ENCODE data around the gene RABGAP1L.
"Not testable (repeated sequence)": the region's sequence is repeated elsewhere in the genome, so short reads cannot be mapped to it uniquely, and the experiment has no call there.

The RABGAP1L gene

DNA sequence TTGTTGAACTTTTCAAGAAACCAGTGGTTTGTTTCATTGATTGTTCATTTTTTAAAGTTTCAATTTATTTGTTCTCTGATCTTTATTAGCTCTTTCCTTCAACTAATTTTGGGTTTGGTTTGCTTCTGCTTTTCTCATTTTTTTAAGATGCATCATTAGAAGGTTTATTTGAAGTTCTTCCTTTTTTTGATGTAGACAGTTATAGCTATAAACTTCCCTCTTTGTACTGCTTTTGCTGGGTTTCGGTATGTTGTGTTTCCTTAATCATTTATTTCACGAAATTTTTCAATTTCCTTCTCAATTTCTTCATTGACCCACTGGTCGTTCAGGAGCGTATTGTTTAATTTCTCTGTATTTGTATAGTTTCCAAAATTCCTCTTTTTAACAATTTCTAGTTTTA is 155.1 kb downstream of the RABGAP1L start:
- no peak for DNase-seq

DNA sequence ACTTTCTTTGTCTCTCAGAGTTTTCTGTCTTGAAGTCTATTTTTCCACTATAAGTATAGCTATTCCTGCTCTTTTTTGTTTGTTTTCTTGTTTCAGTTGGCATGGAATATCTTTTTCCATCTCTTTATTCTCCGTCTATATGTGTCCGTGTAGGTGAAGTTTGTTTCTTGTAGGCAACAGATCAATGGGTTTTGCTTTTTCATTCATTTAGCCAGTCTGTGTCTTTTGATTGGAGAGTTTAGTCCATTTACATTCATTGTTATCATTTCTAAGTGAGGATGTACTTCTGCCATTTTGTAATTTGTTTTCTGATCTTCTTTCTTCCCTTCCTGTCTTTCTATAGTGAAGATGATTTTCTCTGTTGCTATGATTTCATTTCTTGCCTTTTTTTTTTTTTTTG is 155.9 kb downstream of the RABGAP1L start:
- DNase-seq = no peak

DNA sequence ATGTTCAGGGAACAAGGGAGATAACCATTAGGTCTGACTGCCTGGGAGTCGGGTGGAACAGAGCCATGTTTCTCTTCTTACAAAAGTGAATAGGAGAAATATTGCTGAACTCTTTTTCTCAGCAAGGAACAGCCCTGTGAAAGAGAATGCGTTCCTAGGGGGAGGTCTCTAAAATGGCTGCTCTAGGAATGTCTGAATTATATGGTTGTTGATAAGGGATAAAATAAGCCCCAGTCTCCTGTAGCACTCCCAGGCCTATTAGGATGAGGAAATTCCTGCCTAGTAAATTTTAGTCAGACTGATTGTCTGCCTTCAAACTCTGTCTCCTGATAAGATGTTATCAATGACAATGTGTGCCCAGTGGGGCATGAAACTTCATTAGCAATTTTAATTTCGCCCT is 161.6 kb downstream of the RABGAP1L start:
- not testable (repeated sequence) for DNase-seq

DNA sequence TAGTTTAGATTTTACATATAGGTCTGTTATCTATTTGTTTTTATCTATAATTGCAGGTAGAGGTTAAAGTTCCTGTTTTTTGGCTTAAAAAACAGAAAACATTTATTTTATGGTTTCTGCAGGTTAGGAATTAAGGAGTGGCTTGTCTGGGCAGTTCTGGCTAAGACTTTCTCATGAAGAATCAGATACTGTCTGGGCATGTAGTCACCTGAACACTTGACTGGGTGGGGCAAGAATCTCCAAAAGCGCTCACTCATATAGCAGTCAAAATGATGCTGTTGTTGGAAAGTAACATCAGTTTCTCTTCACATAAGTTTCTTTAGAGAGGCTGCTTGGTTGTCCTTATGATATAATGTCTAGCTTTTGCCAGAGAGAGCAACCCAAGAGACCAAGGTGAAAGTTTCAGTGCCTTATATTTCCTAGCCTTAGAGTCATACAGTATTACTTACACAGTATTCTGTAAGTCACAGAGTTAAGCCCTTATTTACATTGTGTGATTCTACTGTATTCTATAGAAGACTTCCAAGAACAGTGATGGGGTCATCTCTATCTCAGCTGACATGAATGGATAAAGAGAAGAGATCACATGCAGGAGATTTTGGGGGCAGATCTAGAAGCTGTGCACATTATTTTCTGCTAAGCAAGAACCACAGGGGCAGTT is 163.0 kb downstream of the RABGAP1L start:
- no peak for DNase-seq

DNA sequence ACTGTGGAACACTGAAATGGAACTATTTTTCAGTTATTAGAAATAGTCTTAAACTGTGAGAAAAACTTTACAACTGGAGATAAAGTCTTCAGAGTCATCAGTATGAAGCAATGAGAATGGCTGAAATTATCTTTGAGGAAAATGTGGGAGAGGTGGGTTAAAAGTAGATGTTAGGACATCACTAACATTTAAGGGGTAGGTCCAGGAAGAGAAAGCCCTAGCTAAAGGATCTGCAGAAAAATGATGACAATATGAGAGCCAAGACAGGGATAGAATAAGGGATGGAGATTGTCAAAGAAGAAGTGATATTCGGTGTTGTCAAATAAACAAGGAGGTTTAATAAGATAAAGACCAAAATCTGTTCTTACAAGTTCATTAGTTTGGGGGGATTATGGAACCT is 165.2 kb downstream of the RABGAP1L start:
- no peak for DNase-seq

DNA sequence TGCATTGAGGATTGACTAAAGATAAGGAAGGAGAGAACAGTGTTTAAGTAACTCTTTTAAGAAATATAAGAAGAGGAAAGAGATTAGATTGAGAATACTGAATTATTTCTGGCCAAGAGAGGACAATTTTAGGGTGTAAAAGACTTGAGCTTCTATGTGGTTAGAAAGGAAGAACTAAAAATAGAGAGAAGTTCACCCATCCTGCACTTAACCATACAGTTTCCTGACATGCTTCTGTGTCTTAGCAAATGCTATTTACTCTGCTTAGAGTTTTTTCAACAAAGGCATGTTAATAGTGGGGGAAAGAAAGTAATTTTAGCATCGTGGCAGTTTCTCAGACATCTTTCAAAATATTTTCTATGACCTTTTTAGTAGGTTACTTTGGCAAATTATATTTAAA is 165.6 kb downstream of the RABGAP1L start:
- no peak for DNase-seq

DNA sequence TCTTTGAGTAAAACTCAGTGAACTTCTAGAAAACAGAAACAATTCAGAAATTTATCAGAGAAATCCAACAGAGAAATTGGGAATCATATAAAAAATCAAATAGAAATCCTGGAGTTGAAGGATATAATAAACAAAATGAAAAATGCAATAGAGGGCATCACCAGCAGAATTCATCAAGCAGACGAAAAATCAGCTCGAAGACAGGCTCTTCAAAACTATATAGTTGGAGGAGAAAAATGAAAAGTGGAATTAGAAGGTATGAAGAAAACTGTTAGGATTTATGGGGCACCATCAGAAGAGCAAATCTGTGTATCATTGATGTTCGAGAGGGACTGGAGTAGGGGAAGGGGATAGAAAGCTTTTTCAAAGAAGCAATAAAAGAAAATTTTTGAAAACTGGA is 167.0 kb downstream of the RABGAP1L start:
- no peak for DNase-seq

DNA sequence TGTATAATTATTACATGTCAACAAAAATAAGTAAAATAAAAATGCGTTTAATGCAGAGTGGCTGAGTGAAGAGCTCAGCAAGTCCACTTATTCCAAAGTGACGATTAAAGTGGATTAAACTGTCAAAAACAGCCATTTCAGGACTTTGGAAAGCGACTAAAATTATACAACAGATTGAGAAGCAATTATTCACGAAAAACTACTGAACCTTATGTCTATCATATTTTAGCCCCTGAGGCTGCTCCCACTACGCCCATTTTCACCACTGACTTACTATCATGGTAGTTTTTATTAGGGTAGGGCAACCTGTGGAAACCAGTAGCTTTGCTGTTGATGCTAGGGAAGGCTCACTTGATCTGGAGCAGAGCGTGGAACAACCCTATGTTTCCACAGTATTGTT is 174.1 kb downstream of the RABGAP1L start:
- DNase-seq = no peak

DNA sequence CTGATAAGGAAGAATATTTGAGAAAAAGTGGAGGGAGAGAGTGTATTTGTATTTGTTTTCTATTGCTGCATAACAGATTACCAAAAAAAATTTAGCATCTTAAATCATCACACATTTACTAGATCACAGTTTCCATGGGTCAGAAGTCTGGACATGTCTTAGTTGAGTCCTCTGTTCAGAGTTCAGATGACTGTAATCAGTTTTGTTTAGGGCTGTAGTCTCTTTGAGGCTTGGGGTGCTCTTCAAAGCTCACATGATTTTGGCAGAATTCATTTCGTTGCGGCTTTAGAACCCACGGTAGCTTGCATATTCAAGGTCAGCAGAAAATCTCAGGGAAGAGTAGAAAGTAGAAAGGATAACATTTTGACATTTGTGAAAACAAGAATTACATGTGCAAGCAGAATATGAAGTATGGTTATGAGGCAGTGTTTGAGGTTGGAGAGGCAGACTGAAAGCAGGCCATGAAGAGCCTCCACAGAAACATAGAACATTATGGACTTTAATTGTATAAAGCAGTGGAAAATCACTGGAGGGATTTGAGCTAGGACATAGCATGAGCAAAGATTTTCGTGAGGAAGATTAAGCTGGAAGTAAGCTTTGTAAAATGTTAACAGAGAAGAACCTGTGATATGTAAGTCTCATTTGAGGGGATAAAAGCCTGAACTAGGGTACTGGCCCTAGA is 177.8 kb downstream of the RABGAP1L start:
- no peak for DNase-seq

DNA sequence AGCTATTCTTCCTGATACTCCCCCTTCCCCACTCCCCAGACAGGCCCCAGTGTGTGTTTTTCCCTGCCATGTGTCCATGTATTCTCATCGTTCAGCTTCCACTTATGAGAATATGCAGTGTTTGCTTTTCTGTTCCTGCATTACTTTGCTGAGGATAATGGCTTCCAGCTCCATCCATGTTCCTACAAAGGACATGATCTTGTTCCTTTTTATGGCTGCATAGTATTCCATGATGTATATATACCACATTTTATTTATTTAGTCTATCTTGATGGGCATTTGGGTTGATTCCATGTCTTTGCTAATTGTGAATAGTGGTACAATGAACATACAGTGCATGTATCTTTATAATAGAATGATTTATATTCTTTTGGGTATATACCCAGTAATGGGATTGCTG is 181.1 kb downstream of the RABGAP1L start:
- DNase-seq = not testable (repeated sequence)

DNA sequence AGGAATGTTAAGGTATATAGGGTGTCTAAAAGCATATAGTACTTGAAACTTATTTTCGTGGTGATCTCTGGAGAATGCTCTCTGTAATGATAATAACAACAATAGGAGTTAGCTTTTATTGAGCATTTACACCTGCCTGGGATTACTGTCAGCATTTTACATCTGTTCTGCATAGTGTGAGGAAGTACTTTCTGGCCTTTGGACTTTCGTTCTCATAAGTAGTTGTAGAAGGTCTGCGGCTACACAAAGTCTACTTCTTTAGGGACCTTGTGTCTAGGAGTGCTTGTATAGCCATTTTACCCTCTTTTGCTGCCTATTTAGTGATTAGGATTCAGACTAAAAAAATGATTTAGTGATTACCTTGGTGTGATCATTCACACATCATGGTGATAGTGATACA is 184.8 kb downstream of the RABGAP1L start:
- DNase-seq = no peak

DNA sequence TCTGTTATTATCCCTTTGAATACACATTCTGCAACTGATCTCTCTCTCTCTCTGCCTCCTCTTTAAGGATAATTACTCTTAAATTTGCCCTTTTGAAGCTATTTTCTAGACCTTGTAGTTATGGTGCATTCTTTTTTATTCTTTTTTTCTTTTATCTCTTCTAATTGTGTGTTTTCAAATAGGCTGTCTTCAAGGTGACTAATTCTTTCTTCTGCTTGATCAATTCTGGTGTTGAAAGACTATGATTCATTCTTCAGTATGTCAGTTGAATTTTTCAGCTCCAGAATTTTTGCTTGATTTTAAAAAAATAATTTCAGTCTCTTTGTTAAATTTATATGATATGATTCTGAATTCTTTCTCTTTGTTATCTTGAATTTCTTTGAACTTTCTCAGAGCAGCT is 192.8 kb downstream of the RABGAP1L start:
- no peak for DNase-seq

DNA sequence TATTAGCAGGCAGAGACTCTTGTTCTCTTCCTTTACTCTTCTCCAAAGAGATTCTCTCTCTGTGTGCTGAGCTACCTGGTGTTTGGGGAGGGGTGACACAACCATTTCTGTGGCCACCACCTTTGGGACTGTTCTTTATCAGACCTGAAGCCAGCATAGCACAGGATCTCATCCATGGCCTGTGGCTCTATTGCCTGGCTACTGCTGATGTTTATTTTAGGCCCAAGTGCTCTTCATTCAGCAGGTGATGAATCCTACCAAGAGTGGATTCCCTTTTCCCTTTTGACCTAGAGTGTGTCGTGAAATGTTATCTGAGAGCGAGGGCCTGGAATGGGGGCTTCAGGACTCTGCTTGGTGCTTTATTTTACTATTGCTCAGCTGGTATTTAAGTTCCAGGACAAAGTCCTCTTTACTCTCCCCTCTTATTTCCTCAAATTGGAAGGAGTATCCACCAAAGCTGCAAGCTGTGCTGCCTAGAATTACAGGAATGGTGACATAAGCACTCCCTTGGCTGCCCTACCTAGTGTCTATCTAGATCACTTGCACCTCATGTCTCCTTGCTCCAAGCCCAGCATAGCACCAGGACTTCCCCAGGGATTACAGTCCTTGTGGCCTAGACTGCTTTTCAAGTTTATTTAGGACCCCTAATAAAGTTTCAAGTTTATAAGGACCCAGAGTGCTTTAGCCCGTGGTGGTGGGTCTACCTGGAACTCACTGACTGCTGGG is 193.7 kb downstream of the RABGAP1L start:
- no peak for DNase-seq

DNA sequence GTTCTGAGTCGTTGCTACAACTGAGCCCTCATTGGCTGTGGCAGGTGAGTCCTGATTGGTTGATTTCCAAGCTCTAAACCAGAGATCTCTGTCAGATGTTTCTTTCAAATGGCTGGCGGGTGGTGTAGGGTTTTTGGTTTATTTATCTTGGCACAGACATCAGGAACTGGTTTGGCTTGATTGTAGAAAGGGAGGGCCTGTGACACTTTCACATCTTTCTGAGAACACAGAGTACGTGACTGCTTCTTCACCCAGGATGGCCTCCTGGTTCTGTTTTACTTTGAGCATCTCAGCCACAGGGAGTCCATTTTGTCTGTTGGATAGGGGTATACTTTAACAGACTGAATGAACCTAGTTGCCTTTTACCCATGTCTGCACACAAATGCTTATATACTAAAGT is 199.0 kb downstream of the RABGAP1L start:
- no peak for DNase-seq

DNA sequence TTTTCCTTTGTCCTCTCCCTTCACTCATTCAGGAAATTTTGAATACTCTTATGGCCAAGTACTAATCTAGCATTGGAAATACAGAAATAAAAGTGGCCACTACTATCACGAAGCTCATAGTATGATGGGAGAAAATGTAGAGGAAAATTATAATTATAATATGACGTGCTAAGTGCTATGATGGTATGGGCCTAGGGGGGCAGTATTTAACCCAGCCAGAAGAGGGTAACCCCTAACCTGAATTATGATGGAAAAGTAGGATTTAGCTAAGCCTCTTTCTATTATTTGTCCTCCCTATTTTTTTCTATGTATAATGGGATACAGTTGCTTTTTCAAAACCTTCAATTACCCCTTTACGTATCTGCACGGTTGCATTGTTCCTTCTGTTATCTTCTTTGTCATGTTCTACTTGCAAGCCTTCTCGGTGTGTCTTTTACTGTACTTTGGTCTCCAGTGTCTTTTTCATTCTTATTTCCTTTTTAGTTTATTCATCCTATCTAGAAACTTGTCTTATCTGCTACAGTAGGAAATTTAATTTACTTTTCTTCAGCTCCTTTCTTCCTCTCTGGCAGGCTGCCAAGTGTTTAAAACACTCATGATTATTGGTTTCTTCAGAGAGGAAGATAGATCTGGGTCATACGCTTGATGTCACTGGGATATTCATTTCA is 199.6 kb downstream of the RABGAP1L start:
- no peak for DNase-seq

DNA sequence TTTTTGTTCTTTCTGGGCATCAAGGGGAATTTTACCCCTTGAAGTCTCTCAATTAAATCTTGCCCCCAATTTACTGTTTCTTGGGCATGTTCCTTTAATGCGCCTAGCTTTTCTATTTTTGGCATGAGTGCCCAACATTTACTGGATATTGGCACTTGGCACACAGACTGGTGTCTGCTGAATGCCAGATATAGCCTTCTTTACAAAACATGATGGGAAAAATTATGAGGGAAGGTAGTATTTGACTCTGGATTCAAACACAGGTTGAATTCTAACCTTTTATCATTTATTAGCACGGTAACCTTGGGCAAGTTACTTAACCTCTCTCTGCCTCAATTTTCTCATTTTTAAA is 200.1 kb downstream of the RABGAP1L start:
- no peak for DNase-seq

DNA sequence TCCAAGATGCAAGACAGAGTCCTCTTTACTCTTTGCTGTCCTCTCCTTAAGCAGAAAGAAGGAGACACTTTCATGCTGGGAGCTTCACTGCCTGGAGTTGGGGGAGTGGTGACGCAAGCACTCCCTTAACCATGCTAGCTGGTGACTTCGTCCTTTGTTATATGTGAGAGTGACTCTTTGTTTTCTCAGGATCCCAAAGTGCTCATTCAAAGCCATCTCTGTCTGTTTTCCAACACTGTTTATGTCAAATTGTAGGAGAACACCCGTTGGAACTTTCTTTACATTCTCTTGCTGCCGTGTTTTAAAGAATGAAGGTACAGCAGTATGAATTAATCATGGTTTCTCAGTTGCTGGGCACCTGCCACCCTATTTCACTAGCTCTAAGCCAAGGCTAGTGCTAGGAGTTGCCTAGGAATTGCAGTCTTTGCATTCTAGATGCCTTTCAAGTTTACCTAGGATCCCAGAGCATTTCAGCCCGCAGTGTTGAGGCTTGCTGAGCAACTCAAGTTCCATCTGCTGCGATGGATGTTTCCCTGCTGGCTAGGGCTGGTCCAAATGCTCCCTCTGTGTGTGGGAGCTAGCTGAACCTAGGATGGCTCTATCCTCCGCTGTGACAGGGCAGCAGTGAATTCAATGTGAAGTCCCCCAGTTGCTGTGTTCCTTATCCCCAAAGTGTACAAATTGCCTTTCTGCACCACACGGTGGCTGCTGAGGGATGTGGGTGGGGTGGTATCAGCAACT is 205.8 kb downstream of the RABGAP1L start:
- DNase-seq = no peak

DNA sequence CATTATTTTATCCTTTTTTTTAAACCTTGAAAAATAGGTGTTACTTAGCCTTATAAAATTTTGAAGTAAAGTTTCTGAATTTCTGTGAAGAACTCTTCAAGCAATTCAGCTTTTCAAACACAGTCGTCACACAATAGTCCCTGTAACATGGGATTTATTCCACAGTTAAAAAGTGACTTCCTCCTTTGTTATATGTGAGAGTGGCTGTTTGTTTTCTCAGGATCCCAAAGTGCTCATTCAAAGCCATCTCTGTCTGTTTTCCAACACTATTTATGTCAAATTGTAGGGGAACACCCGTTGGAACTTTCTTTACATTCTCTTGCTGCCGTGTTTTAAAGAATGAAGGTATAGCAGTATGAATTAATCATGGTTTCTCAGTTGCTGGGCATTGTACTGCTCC is 207.6 kb downstream of the RABGAP1L start:
- DNase-seq = no peak

DNA sequence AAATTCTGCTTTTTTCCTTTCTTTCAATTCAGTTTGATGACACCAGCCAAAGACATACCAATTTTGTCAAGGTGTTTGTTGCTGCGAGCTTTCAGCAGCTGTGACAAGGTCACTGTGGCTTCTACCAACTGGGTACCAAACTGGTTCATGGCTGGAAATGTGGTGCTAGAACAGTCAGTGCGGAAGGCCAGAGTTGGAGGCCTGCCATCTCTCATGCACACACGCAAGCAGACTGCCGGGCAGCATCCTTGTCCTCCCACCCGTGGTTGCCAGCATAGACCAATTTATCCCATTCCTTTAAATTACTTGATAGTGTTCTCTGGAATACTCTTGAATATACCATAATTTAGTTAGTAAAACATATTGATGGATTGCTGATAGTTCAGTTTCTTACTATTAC is 208.6 kb downstream of the RABGAP1L start:
- no peak for DNase-seq

DNA sequence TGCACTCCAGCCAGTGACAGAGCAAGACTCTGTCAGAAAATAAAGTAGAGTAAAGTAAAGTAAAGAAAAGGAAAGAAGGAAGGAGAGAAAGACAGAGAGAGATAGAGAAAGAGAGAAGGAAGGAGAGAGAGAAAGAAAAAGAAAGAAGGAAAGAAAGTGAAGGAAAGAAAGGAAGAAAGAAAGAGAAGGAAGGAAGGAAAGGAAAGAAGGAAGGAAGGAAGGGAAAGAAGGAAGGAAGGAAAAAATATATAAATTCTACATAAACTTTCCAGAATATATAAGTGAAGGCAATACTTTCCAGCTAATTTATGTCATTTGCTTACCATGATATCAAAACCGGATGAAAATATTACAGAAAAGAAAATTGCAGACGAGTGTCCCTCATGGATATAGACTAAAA is 216.7 kb downstream of the RABGAP1L start:
- no peak for DNase-seq

DNA sequence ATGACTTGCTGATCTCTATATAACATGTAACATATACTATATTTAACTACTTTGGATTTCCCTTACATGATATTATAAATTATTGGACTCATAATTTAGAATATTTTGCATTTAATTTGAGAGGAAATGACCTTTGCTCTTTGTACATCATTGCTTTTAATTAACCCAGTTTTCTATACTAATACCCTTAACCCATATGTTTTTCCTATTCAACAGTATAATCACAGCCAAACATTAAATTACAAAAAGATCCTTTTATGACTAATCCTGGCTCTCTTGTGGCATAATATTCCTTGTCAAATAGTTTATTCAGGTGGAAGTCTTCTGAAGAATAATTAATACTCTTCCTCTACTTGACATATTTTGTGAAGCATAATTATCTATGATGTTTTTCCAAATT is 232.4 kb downstream of the RABGAP1L start:
- no peak for DNase-seq

DNA sequence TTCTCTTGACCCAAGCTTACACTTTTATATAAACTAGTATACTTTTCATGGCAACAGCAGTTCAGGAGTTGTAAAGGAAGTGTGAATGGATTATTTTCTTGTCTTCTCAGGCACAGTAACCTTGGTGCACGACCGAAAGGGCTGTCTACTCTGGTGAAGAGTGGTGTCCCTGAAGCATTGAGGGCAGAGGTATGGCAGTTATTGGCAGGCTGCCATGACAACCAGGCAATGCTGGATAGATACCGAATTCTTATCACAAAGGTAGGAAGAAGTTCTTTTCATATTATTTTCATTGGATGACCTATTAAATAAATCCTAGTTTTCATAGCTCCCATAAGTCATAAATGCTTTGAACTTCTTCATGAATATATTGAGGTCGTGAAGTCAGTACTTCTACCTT is 234.6 kb downstream of the RABGAP1L start:
- no peak for DNase-seq

DNA sequence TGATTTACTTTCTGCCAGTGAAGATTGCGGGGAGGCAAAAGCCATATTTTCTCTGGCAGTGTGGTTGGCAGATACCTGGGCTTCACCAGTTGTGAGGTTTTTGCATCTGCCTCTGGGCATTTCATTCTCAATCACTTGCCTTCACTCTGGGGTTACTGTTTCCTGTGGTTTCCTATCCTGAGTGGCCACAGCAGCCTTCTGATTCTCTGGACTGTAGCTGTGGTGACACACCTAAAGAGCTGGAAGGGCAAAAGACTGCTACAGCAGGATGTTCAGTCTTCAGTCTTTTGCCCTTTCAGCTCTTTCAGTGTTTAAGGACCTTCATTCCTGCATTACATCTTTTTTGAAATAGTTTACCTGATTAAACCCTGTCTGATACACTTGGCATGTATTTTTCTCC is 237.9 kb downstream of the RABGAP1L start:
- DNase-seq = no peak
